Keratinocyte (primary cell): Measurements from ENCODE around the gene ADAM19. TPM values are rescaled to one million over a fixed set of nuclear protein-coding genes. Genes with fewer than 3 reads are reported as not detected.

ENCODE experiments used
- DNase-seq: peaks from one replicate; pipeline ENCODE4 v3.0.0-alpha.2; 2011; ENCODE audit warnings: low read depth, missing footprints, low spot score
- FAIRE-seq: peaks from 2 replicates; lab custom pipeline; 2011; peaks lifted over from hg19 to GRCh38; lab: Jason Lieb, UNC
- H2AFZ ChIP-seq: 2 replicates; pipeline ENCODE4 v1.6.0; 2012; ENCODE audit warnings: low read length, control low read depth, inconsistent platforms; ENCODE audit not compliant: control insufficient read depth
- H3K27ac ChIP-seq: 2 replicates; pipeline ENCODE4 v1.5.1; 2011; ENCODE audit warnings: low read length; ENCODE audit not compliant: control insufficient read depth, insufficient read depth
- H3K27me3 ChIP-seq: 3 replicates; pipeline ENCODE4 v1.6.0; 2011; ENCODE audit warnings: low read length; ENCODE audit not compliant: control insufficient read depth, insufficient read depth; ENCODE audit errors: extremely low read depth
- H3K36me3 ChIP-seq, 2 experiments: 2 replicates in 1 of 2; 3 replicates in 1 of 2; pipeline ENCODE4 v1.5.1; 2011; ENCODE audit warnings: low read length in 2 of 2, mild to moderate bottlenecking in 1 of 2; ENCODE audit not compliant: control insufficient read depth in 2 of 2, insufficient read depth in 2 of 2; ENCODE audit errors: extremely low read depth in 1 of 2
- H3K4me1 ChIP-seq: 3 replicates; pipeline ENCODE4 v1.5.1; 2011; ENCODE audit warnings: low read length; ENCODE audit not compliant: control insufficient read depth, insufficient read depth; ENCODE audit errors: extremely low read depth
- H3K4me2 ChIP-seq: 3 replicates; pipeline ENCODE4 v1.6.0; 2011; ENCODE audit warnings: low read depth, low read length; ENCODE audit not compliant: control insufficient read depth, insufficient read depth; ENCODE audit errors: extremely low read depth
- H3K4me3 ChIP-seq, 3 experiments: fragments of 200-600 bp in 1 of 3; sonication (generic) in 1 of 3; 2 replicates in 2 of 3; 3 replicates in 1 of 3; pipeline ENCODE4 v1.5.1; 2011 to 2016; ENCODE audit warnings: low read length in 3 of 3, mild to moderate bottlenecking in 3 of 3, control low read depth in 2 of 3, inconsistent platforms in 1 of 3, low read depth in 1 of 3, mixed read lengths in 1 of 3, mixed run types in 1 of 3, moderate library complexity in 1 of 3; ENCODE audit not compliant: control insufficient read depth in 2 of 3, insufficient read depth in 2 of 3; ENCODE audit errors: extremely low read depth in 1 of 3
- H3K79me2 ChIP-seq: 2 replicates; pipeline ENCODE4 v1.6.0; 2012; ENCODE audit warnings: low read length; ENCODE audit not compliant: control insufficient read depth, insufficient read depth
- H3K9ac ChIP-seq: 3 replicates; pipeline ENCODE4 v1.6.0; 2011; ENCODE audit warnings: low read length; ENCODE audit not compliant: control insufficient read depth, insufficient read depth; ENCODE audit errors: extremely low read depth
- H3K9me1 ChIP-seq: 3 replicates; pipeline ENCODE4 v1.6.0; 2011; ENCODE audit warnings: low read length; ENCODE audit not compliant: control insufficient read depth, insufficient read depth; ENCODE audit errors: extremely low read depth
- H3K9me3 ChIP-seq: 2 replicates; pipeline ENCODE4 v1.5.1; 2012; ENCODE audit warnings: low read depth, low read length; ENCODE audit not compliant: control insufficient read depth
- H4K20me1 ChIP-seq: 3 replicates; pipeline ENCODE4 v1.6.0; 2011; ENCODE audit warnings: low read length; ENCODE audit not compliant: control insufficient read depth, insufficient read depth; ENCODE audit errors: extremely low read depth
- EZH2 ChIP-seq: IDR thresholded peaks from one replicate; pipeline ENCODE4 v1.6.1; 2012; ENCODE audit warnings: inconsistent platforms, mild to moderate bottlenecking, low read length, moderate library complexity
- dilution Hi-C: fragments of 300-500 bp; cut with MboI; formaldehyde crosslinking; loops from one replicate; pipeline ENCODE4 v1.7.0; 2020; ENCODE audit warnings: low sequenced_read_pairs; ENCODE audit not compliant: extremely low pct_ligation_motif_present
- polyA plus RNA-seq, 5 experiments: library from polyadenylated mRNA; depleted of rRNA in 3 of 5; stranded (reverse) in 3 of 5; stranded (forward) in 1 of 5; unstranded in 1 of 5; fragments of >200 nt; gene quantifications; 1 replicate in 1 of 5; 2 replicates in 3 of 5; 3 replicates in 1 of 5; pipeline versions ENCODE4 v1.2.1 to v1.2.3, GENCODE V29; 2011 to 2012; ENCODE audit warnings: missing spikeins in 2 of 5, low read depth in 1 of 5, low replicate concordance in 1 of 5
- TF ChIP-seq, protein P1 (sequence below), 3 experiments: IDR thresholded peaks in 1 of 3; conservative IDR thresholded peaks in 1 of 3; optimal IDR thresholded peaks in 1 of 3; 2 replicates in 2 of 3; 3 replicates in 1 of 3; pipeline versions ENCODE3 to v1.5.1; 2011; ENCODE audit warnings: low read length in 3 of 3, mild to moderate bottlenecking in 3 of 3, moderate library complexity in 2 of 3, control low read depth in 1 of 3, inconsistent platforms in 1 of 3; ENCODE audit not compliant: insufficient read depth in 2 of 3; ENCODE audit errors: extremely low read depth in 1 of 3

Gene ADAM19
- polyA plus RNA-seq, 1 donor (not counting 4 experiments of a cell fraction or from before 2014, with no cell fraction given): 22.7 TPM

DNA sequence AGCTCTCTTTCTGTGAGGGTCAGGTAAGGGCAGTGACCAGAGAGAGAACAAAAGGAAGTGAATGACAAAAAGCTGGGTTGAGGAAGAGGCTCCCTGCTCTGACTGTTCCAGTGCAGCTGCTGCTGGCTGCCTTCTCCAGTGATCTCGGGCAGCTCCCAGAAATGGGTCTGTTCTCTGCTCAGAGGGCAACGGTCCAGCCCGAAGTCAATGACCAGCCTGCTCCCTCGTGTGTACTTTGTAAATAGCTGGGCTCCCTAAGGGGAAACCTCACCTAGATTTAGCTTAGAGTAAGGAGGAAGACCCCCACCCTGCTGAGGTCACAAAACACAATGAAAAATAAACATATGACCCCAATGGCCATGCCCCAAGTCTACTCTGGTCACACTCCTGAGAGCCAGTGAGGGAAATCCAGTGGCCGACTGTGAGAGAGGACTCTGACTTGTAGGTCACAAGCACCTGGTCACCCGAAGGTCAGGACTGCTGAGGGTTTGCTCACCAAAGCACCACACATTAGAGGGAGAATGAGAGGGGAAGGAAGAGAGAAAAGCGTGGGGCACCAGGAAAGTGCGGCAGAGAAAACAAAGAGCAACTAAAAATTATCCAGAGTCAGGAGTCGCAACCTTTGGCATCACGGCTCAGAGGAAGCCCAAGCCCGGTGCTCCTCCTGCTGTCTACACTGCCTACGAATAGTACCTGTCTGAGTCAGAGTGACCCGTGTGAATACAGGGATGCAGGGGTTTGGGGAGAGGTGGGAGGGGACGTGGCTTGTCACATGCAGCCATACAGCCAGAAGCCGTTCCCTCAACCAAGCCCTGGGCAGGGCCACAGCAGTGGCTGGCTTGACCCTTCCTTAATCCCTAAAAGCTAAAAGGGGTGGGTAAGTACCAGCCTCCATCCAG is 95.7 kb downstream of the ADAM19 start:
- no peak overlapping the region for H3K9ac ChIP-seq

DNA sequence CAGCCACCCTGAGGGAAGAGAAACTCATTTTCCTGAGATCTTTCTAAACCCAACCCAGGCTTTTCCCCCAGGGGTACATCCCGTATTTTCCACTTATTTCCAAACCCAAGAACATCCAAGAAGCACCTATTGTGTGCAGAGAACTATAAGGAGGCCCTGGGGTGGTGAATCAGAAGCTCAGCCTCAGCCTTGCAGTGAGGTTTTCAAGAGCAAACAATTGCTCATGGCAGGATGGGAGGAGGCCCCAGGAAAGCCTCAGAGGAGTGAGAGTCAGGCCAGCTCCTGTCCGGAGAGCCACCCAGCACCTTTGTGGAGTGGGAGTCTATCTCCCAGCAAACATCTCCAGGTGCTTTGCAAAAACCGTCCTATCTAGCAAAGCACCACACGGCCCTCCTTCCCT is 96.4 kb downstream of the ADAM19 start:
- Histone ChIP-seq H3K36me3 (peaks cover 7 to 11% of the 10 kb centered on the region in 2 experiments), H3K27me3 (no peaks in the 10 kb centered on the region), H3K4me1 (no peaks in the 10 kb centered on the region), H3K9me1 (no peaks in the 10 kb centered on the region), H3K27ac (no peak overlapping the region), H2AFZ (no peak overlapping the region), H4K20me1 (no peaks in the 10 kb centered on the region), H3K4me2 (no peak overlapping the region), H3K9me3 (no peaks in the 10 kb centered on the region), H3K4me3 (no peak overlapping the region), H3K79me2 (no peaks in the 10 kb centered on the region), H3K9ac (no peak overlapping the region)
- DNase-seq: no peak
- FAIRE-seq: no peak
- dilution Hi-C loops: no loop called here
- TF ChIP-seq, protein P1, sequence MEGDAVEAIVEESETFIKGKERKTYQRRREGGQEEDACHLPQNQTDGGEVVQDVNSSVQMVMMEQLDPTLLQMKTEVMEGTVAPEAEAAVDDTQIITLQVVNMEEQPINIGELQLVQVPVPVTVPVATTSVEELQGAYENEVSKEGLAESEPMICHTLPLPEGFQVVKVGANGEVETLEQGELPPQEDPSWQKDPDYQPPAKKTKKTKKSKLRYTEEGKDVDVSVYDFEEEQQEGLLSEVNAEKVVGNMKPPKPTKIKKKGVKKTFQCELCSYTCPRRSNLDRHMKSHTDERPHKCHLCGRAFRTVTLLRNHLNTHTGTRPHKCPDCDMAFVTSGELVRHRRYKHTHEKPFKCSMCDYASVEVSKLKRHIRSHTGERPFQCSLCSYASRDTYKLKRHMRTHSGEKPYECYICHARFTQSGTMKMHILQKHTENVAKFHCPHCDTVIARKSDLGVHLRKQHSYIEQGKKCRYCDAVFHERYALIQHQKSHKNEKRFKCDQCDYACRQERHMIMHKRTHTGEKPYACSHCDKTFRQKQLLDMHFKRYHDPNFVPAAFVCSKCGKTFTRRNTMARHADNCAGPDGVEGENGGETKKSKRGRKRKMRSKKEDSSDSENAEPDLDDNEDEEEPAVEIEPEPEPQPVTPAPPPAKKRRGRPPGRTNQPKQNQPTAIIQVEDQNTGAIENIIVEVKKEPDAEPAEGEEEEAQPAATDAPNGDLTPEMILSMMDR (optimal IDR thresholded peaks at IDR 0.05 in 1 of 3, IDR thresholded peaks at IDR 0.05 in 1 of 3, conservative IDR thresholded peaks at IDR 0.05 in 1 of 3; ENCODE audit: extremely low read depth in 1 of 3, insufficient read depth in 2 of 3, low read length in 3 of 3): no peak
- no peak for TF ChIP-seq EZH2

More for the DNA sequence above, 95.7 kb downstream of the ADAM19 start:
- DNase-seq (no peak), FAIRE-seq (no peak)
- Histone ChIP-seq H4K20me1 (no peaks in the 10 kb centered on the region), H2AFZ (no peak overlapping the region), H3K4me3 (no peak overlapping the region), H3K36me3 (peaks cover 4 to 14% of the 10 kb centered on the region in 2 experiments), H3K4me2 (no peak overlapping the region), H3K27ac (no peak overlapping the region), H3K27me3 (no peaks in the 10 kb centered on the region), H3K9me3 (no peaks in the 10 kb centered on the region), H3K79me2 (no peaks in the 10 kb centered on the region), H3K9me1 (no peaks in the 10 kb centered on the region), H3K4me1 (no peaks in the 10 kb centered on the region)
- TF ChIP-seq, protein P1 (optimal IDR thresholded peaks at IDR 0.05 in 1 of 3, IDR thresholded peaks at IDR 0.05 in 1 of 3, conservative IDR thresholded peaks at IDR 0.05 in 1 of 3; ENCODE audit: extremely low read depth in 1 of 3, insufficient read depth in 2 of 3, low read length in 3 of 3): no peak
- no peak for TF ChIP-seq EZH2
- dilution Hi-C loops: no loop called here
